Neural cell (in vitro differentiated cells): ENCODE data around the gene ZC3H4.

Experiments used
- EP300 ChIP-seq: fragments of 450-650 bp; conservative IDR thresholded peaks from 2 replicates; pipeline ENCODE4 v1.6.1; 2014; ENCODE audit warnings: antibody characterized with exemption, mild to moderate bottlenecking, moderate library complexity; ENCODE audit not compliant: poor library complexity, severe bottlenecking
- EZH2 ChIP-seq: fragments of 200-600, 300-800 bp; shearing (Covaris generic), sonication (generic); IDR thresholded peaks from 2 replicates; pipeline ENCODE4 v1.6.1; 2014; ENCODE audit warnings: antibody characterized with exemption, low read length, borderline replicate concordance, mild to moderate bottlenecking; ENCODE audit not compliant: insufficient read depth, poor library complexity, severe bottlenecking
- POLR2AphosphoS5 ChIP-seq: IDR thresholded peaks from 2 replicates; pipeline ENCODE4 v1.6.1; 2012
- RAD21 ChIP-seq: fragments of 450-650 bp; conservative IDR thresholded peaks from 2 replicates; pipeline ENCODE4 v1.6.1; 2014; ENCODE audit warnings: antibody characterized with exemption, mild to moderate bottlenecking, moderate library complexity
- SMC3 ChIP-seq: fragments of 450-650 bp; conservative IDR thresholded peaks from 2 replicates; pipeline ENCODE4 v1.6.1; 2014; ENCODE audit warnings: antibody characterized with exemption, mild to moderate bottlenecking, moderate library complexity; ENCODE audit not compliant: poor library complexity
- TAF1 ChIP-seq: IDR thresholded peaks from 2 replicates; pipeline ENCODE4 v1.6.1; 2012; ENCODE audit warnings: low read depth
- TF ChIP-seq, protein P1 (sequence below): fragments of 450-650 bp; IDR thresholded peaks from 2 replicates; pipeline ENCODE4 v1.5.1; 2014; ENCODE audit warnings: antibody characterized with exemption, mild to moderate bottlenecking, moderate library complexity; ENCODE audit not compliant: poor library complexity, severe bottlenecking
- TF ChIP-seq, protein P2 (sequence below): IDR thresholded peaks from 2 replicates; pipeline ENCODE4 v1.6.1; 2012; ENCODE audit warnings: borderline replicate concordance

DNA sequence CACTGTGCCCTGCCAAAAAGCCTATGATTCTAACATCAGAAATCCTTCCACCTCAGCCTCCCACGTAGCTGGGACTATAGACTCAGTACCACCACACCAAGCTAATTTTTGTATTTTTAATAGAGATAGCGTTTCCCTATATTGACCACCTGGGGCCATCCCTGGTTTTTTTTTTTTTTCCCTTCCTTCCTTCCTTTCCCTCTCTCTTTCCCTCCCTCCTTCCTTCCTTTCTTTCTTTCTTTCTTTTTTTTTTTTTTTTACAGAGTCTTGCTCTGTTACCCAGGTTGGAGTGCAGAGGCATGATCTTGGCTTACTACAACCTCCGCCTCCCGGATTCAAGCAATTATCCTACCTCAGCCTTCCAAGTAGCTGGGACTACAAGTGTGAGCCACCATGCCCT, 16.0 kb upstream of the ZC3H4 start:
- TF ChIP-seq SMC3 = no peak
- no peak for TF ChIP-seq RAD21
- TF ChIP-seq POLR2AphosphoS5 = no peak
- no peak for TF ChIP-seq EZH2
- TF ChIP-seq, protein P1, sequence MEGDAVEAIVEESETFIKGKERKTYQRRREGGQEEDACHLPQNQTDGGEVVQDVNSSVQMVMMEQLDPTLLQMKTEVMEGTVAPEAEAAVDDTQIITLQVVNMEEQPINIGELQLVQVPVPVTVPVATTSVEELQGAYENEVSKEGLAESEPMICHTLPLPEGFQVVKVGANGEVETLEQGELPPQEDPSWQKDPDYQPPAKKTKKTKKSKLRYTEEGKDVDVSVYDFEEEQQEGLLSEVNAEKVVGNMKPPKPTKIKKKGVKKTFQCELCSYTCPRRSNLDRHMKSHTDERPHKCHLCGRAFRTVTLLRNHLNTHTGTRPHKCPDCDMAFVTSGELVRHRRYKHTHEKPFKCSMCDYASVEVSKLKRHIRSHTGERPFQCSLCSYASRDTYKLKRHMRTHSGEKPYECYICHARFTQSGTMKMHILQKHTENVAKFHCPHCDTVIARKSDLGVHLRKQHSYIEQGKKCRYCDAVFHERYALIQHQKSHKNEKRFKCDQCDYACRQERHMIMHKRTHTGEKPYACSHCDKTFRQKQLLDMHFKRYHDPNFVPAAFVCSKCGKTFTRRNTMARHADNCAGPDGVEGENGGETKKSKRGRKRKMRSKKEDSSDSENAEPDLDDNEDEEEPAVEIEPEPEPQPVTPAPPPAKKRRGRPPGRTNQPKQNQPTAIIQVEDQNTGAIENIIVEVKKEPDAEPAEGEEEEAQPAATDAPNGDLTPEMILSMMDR = no peak
- TF ChIP-seq TAF1 = no peak
- TF ChIP-seq EP300 = no peak
- TF ChIP-seq, protein P2, sequence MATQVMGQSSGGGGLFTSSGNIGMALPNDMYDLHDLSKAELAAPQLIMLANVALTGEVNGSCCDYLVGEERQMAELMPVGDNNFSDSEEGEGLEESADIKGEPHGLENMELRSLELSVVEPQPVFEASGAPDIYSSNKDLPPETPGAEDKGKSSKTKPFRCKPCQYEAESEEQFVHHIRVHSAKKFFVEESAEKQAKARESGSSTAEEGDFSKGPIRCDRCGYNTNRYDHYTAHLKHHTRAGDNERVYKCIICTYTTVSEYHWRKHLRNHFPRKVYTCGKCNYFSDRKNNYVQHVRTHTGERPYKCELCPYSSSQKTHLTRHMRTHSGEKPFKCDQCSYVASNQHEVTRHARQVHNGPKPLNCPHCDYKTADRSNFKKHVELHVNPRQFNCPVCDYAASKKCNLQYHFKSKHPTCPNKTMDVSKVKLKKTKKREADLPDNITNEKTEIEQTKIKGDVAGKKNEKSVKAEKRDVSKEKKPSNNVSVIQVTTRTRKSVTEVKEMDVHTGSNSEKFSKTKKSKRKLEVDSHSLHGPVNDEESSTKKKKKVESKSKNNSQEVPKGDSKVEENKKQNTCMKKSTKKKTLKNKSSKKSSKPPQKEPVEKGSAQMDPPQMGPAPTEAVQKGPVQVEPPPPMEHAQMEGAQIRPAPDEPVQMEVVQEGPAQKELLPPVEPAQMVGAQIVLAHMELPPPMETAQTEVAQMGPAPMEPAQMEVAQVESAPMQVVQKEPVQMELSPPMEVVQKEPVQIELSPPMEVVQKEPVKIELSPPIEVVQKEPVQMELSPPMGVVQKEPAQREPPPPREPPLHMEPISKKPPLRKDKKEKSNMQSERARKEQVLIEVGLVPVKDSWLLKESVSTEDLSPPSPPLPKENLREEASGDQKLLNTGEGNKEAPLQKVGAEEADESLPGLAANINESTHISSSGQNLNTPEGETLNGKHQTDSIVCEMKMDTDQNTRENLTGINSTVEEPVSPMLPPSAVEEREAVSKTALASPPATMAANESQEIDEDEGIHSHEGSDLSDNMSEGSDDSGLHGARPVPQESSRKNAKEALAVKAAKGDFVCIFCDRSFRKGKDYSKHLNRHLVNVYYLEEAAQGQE = no peak
